Hepatocyte (in vitro differentiated cells): ENCODE results near the gene TTF1. TPM values are rescaled to one million over a fixed set of nuclear protein-coding genes. Genes with fewer than 3 reads are reported as not detected.

Source experiments
- DNase-seq: peaks from one replicate; pipeline ENCODE4 v3.0.0-alpha.2; 2016; ENCODE audit warnings: low spot score
- H2AFZ ChIP-seq: fragments of 200-600 bp; sonication (generic); 2 replicates; pipeline ENCODE4 v1.6.0; 2016; ENCODE audit warnings: antibody characterized with exemption, mild to moderate bottlenecking
- H3K27ac ChIP-seq: fragments of 200-600 bp; sonication (generic); 2 replicates; pipeline ENCODE4 v1.5.1; 2016; ENCODE audit warnings: mild to moderate bottlenecking
- H3K27me3 ChIP-seq: fragments of 200-600 bp; sonication (generic); 2 replicates; pipeline ENCODE4 v1.6.1; 2016
- H3K36me3 ChIP-seq: fragments of 200-600 bp; sonication (generic); replicated peaks from 2 replicates; pipeline ENCODE4 v1.5.1; 2016; ENCODE audit warnings: low read depth; ENCODE audit not compliant: insufficient read depth
- H3K4me1 ChIP-seq: fragments of 200-600 bp; sonication (generic); 2 replicates; pipeline ENCODE4 v1.5.1; 2016; ENCODE audit warnings: mild to moderate bottlenecking, moderate library complexity; ENCODE audit not compliant: insufficient read depth
- H3K4me2 ChIP-seq: fragments of 200-600 bp; sonication (generic); 2 replicates; pipeline ENCODE4 v1.6.0; 2016
- H3K4me3 ChIP-seq: fragments of 200-600 bp; sonication (generic); 2 replicates; pipeline ENCODE4 v1.5.1; 2016; ENCODE audit warnings: mild to moderate bottlenecking
- H3K79me2 ChIP-seq: fragments of 200-600 bp; sonication (generic); 2 replicates; pipeline ENCODE4 v1.6.0; 2017; ENCODE audit warnings: mild to moderate bottlenecking
- H3K9me2 ChIP-seq: fragments of 200-600 bp; sonication (generic); replicated peaks from 2 replicates; pipeline ENCODE4 v1.6.0; 2017; ENCODE audit warnings: mild to moderate bottlenecking; ENCODE audit not compliant: insufficient read depth
- H3K9me3 ChIP-seq: fragments of 200-600 bp; sonication (generic); 2 replicates; pipeline ENCODE4 v1.5.1; 2016; ENCODE audit warnings: low read depth, mild to moderate bottlenecking
- H4K20me1 ChIP-seq: fragments of 200-600 bp; sonication (generic); 2 replicates; pipeline ENCODE4 v1.6.0; 2016; ENCODE audit warnings: mild to moderate bottlenecking; ENCODE audit not compliant: insufficient read depth, poor library complexity, severe bottlenecking
- CTCF ChIP-seq: fragments of 200-600 bp; sonication (generic); IDR thresholded peaks from 2 replicates; pipeline ENCODE4 v1.5.1; 2016; ENCODE audit warnings: antibody characterized with exemption, mild to moderate bottlenecking; ENCODE audit not compliant: poor library complexity
- EZH2 ChIP-seq: fragments of 200-600 bp; sonication (generic); IDR thresholded peaks from 2 replicates; pipeline ENCODE4 v1.6.1; 2016; ENCODE audit warnings: antibody characterized with exemption, mild to moderate bottlenecking, borderline replicate concordance
- EZH2phosphoT487 ChIP-seq: fragments of 200-600 bp; sonication (generic); IDR thresholded peaks from one replicate; pipeline ENCODE4 v1.6.1; 2018; ENCODE audit warnings: antibody characterized with exemption, mild to moderate bottlenecking, low read depth, moderate library complexity; ENCODE audit not compliant: unreplicated experiment, severe bottlenecking
- WGBS: methylation state at CpG from one replicate; pipeline ENCODE4 v1.1.6; 2016; ENCODE audit warnings: low lambda C conversion rate; ENCODE audit errors: missing lambda C conversion rate; 5-methylcytosine and 5-hydroxymethylcytosine counted together
- polyA plus RNA-seq: library from polyadenylated mRNA; unstranded; fragments of >200 nt; fragmentation: Nextera tagmentation; extraction: Ambion mirVana; gene quantifications from 2 replicates; pipeline ENCODE4 v1.2.1, GENCODE V29; 2016
- total RNA-seq: library from RNA; depleted of rRNA; stranded (reverse); fragments of >200 nt; gene quantifications from 2 replicates; pipeline ENCODE4 v1.2.3, GENCODE V29; 2014

Gene TTF1
- total and polyA plus RNA-seq, 2 experiments from 2014 or later: 5.5 to 7.0 TPM

- Histone ChIP-seq H4K20me1 (no peaks in the 10 kb centered on the region), H3K36me3 (no peaks in the 10 kb centered on the region), H2AFZ (peak within 1 kb of the TSS; percentile 98), H3K9me2 (no peaks in the 10 kb centered on the region), H3K4me2 (peak within 1 kb of the TSS; percentile 99), H3K9me3 (no peaks in the 10 kb centered on the region), H3K27me3 (peaks cover 54% of the 10 kb centered on the region), H3K27ac (no peak within 1 kb of the TSS), H3K4me3 (peak within 1 kb of the TSS; percentile 77), H3K79me2 (peaks cover 16% of the 10 kb centered on the region), H3K4me1 (peaks cover 22% of the 10 kb centered on the region)
- WGBS: 1% methylated on average over 54 of the region's 69 CpGs
- peak; percentile 66 for DNase-seq
- TF ChIP-seq EZH2phosphoT487 (no peak), CTCF (no peak), EZH2 (no peak)
Measured at GRCh38 chr9:132409828-132410528, 3.3 kb upstream of the TTF1 start, which contains the start of gene CFAP77. CFAP77 (plus strand) TSS chr9:132410211; CDS start chr9:132410272, 61 bp downstream.

- Histone ChIP-seq H3K4me1 (peaks cover 22% of the 10 kb centered on the region), H3K9me3 (no peaks in the 10 kb centered on the region), H3K36me3 (no peaks in the 10 kb centered on the region), H3K79me2 (peaks cover 23% of the 10 kb centered on the region), H3K4me2 (no peak overlapping the region), H3K27ac (no peak overlapping the region), H4K20me1 (no peaks in the 10 kb centered on the region), H3K4me3 (no peak overlapping the region), H2AFZ (no peak overlapping the region), H3K9me2 (no peaks in the 10 kb centered on the region), H3K27me3 (peaks cover 40% of the 10 kb centered on the region)
- peak; percentile 22 for DNase-seq
- 70% methylated on average over 8 of the region's 8 CpGs for WGBS
- no peak for TF ChIP-seq CTCF
- no peak for TF ChIP-seq EZH2phosphoT487
- TF ChIP-seq EZH2: no peak
Measured at GRCh38 chr9:132408521-132408920, 1.9 kb upstream of the TTF1 start.

GRCh38 chr9:132407196-132407595, 556 bp upstream of the TTF1 start:
- Histone ChIP-seq H3K4me3 (no peak overlapping the region), H3K4me1 (peaks cover 22% of the 10 kb centered on the region), H3K9me3 (no peaks in the 10 kb centered on the region), H2AFZ (peak overlapping the region; percentile 99), H3K79me2 (peaks cover 23% of the 10 kb centered on the region), H3K9me2 (no peaks in the 10 kb centered on the region), H3K27me3 (peaks cover 28% of the 10 kb centered on the region), H3K4me2 (peak overlapping the region; percentile 96), H4K20me1 (no peaks in the 10 kb centered on the region), H3K36me3 (no peaks in the 10 kb centered on the region), H3K27ac (no peak overlapping the region)
- TF ChIP-seq EZH2 (no peak), CTCF (no peak), EZH2phosphoT487 (no peak)
- no peak for DNase-seq
- 86% methylated on average over 2 of the region's 2 CpGs for WGBS
